Measurements from ENCODE around the gene COBL. TPM values are rescaled to one million over a fixed set of nuclear protein-coding genes. Genes with fewer than 3 reads are reported as not detected.

COBL gene
- total and polyA plus RNA-seq, 10 of the 15 experiments (the other 5 are each of a cell fraction or from before 2014, with no cell fraction given): 0.21 TPM; not detected in 9

GRCh38 chr7:51309361-51310130 is 7.1 kb downstream of the COBL start (continued):
- TF ChIP-seq ZNF592 (IDR thresholded peaks at IDR 0.05) (no peak), PRDM15 (CRISPR knock-in tag; IDR thresholded peaks at IDR 0.05) (no peak), BMI1 (IDR thresholded peaks at IDR 0.05; ENCODE audit: borderline replicate concordance) (no peak), KLF5 (IDR thresholded peaks at IDR 0.05; ENCODE audit: partially characterized antibody) (no peak), CHD2 (IDR thresholded peaks at IDR 0.05; ENCODE audit: borderline replicate concordance, low read depth, low read length) (no peak), IRF4 (IDR thresholded peaks at IDR 0.05; ENCODE audit: low read depth, low read length) (no peak), MLLT1 (IDR thresholded peaks at IDR 0.05) (no peak), NR2C2 (IDR thresholded peaks at IDR 0.05; ENCODE audit: borderline replicate concordance, control insufficient read depth, insufficient read length, low read depth) (no peak)

Data from GM12878 (cell line).